Esophagus muscularis mucosa (tissue), 4 donors: ENCODE measurements around the gene UGT1A7.

Experiments
- EP300 ChIP-seq: sonication (generic); formaldehyde crosslinking; IDR thresholded peaks from one replicate; pipeline ENCODE4 v1.6.1; 2017; ENCODE audit warnings: antibody characterized with exemption
- POLR2A ChIP-seq: fragments of 450-650 bp; IDR thresholded peaks from one replicate; pipeline ENCODE4 v1.6.1; 2017; ENCODE audit warnings: antibody characterized with exemption, moderate library complexity, mild to moderate bottlenecking, low read depth
- POLR2AphosphoS5 ChIP-seq, 2 donors: sonication (generic); formaldehyde crosslinking; IDR thresholded peaks; one replicate each; pipeline ENCODE4 v1.6.1; 2017; ENCODE audit warnings: antibody characterized with exemption in 2 of 2
- TF ChIP-seq, protein P1 (sequence below), 3 experiments: fragments of 200-600 bp in 2 of 3; fragments of 450-650 bp in 1 of 3; sonication (generic) in 2 of 3; IDR thresholded peaks; one replicate each; pipeline ENCODE4 v1.5.1; 2017 to 2019; ENCODE audit warnings: antibody characterized with exemption in 3 of 3, mild to moderate bottlenecking in 2 of 3, moderate library complexity in 1 of 3

DNA sequence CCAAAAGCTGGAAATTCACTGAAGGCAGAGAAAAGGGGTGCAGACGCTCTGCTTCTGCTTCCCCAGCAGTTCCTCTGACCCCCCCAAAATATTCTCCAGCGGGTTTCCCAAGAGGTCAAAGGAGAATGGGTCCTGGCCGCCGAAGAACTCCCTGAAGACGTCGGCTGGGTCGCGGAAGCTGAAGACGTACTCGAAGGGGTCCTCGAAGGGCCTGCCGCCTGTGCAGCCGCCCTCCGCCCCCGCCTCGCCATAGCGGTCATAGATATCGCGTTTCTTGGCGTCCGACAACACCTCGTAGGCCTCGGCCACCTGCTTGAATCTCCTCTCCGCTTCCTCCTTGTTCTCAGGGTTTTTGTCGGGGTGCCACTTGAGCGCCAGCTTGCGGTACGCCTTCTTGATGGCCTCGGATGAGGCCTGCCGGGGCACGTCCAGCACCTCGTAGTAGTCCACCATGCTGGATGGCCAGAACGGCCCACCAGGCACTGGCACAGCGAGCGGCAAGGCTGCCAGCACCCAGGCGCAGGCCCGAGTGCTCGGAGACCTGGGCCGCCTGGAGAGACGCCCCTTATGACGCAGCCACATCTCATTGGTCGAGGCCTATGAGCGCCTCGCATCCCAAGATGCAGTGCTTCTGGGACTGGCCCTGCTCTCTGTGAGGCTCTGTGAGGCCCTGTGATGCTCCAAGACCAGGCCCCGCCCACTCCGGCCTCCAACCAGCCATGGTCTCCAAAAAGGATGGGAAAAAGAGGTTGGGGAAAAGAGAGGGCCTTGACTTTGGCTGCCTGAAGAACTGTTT lies 62.0 kb downstream of the UGT1A7 start:
- TF ChIP-seq, protein P1, sequence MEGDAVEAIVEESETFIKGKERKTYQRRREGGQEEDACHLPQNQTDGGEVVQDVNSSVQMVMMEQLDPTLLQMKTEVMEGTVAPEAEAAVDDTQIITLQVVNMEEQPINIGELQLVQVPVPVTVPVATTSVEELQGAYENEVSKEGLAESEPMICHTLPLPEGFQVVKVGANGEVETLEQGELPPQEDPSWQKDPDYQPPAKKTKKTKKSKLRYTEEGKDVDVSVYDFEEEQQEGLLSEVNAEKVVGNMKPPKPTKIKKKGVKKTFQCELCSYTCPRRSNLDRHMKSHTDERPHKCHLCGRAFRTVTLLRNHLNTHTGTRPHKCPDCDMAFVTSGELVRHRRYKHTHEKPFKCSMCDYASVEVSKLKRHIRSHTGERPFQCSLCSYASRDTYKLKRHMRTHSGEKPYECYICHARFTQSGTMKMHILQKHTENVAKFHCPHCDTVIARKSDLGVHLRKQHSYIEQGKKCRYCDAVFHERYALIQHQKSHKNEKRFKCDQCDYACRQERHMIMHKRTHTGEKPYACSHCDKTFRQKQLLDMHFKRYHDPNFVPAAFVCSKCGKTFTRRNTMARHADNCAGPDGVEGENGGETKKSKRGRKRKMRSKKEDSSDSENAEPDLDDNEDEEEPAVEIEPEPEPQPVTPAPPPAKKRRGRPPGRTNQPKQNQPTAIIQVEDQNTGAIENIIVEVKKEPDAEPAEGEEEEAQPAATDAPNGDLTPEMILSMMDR (IDR thresholded peaks at IDR 0.05), result no peak
- no peak for TF ChIP-seq POLR2A
- no peak for TF ChIP-seq EP300
- TF ChIP-seq POLR2AphosphoS5 (IDR thresholded peaks at IDR 0.05), result no peak
